HFFc6 (cell line): ENCODE measurements around the gene RASSF4. TPM values are rescaled to one million over a fixed set of nuclear protein-coding genes. Genes with fewer than 3 reads are reported as not detected.

Source experiments
- DNase-seq: peaks from one replicate; pipeline ENCODE4 v3.0.0-alpha.2; 2018
- H3K27ac Mint-ChIP-seq: 2 replicates; pipeline ENCODE4 v1.8.0; 2020; ENCODE audit warnings: mild to moderate bottlenecking, mixed read lengths
- H3K27me3 Mint-ChIP-seq: 2 replicates; pipeline ENCODE4 v1.8.0; 2021; ENCODE audit warnings: mild to moderate bottlenecking, moderate library complexity, mixed read lengths; ENCODE audit not compliant: insufficient read depth
- H3K36me3 Mint-ChIP-seq: 2 replicates; pipeline ENCODE4 v1.8.0; 2021; ENCODE audit warnings: low read depth, mixed read lengths
- H3K4me1 Mint-ChIP-seq: 2 replicates; pipeline ENCODE4 v1.8.0; 2020; ENCODE audit warnings: low read depth, mixed read lengths
- H3K4me3 Mint-ChIP-seq: 2 replicates; pipeline ENCODE4 v1.8.0; 2020; ENCODE audit warnings: mild to moderate bottlenecking, moderate library complexity, mixed read lengths
- H3K9me3 Mint-ChIP-seq: 2 replicates; pipeline ENCODE4 v1.8.0; 2020; ENCODE audit warnings: mild to moderate bottlenecking, mixed read lengths
- CTCF ChIP-seq: fragments of 200-600 bp; sonication (generic); IDR thresholded peaks from 2 replicates; pipeline ENCODE4 v1.5.0; 2021; ENCODE audit warnings: antibody characterized with exemption, mild to moderate bottlenecking
- total RNA-seq, 6 experiments: library from RNA; stranded (reverse); fragmentation: NEBNext Ultra II Directional; extraction: Animal tissue kit (Norgen Biotek cat#: 25700); gene quantifications; 2 replicates in 1 of 6; 3 replicates in 5 of 6; pipeline ENCODE4 v1.2.3, GENCODE V29; 2021

The RASSF4 gene
- total RNA-seq, 6 experiments from 2014 or later, result 1.1 to 3.8 (median 2.9) TPM

GRCh38 chr10:44924261-44925040, 35.2 kb upstream of the RASSF4 start:
- DNase-seq, result no peak
- Mint-ChIP-seq H3K9me3 (no peaks in the 10 kb centered on the region), H3K27ac (no peak overlapping the region), H3K27me3 (peaks cover 24% of the 10 kb centered on the region), H3K4me3 (no peak overlapping the region), H3K36me3 (no peaks in the 10 kb centered on the region), H3K4me1 (no peaks in the 10 kb centered on the region)
- no peak for TF ChIP-seq CTCF

DNA sequence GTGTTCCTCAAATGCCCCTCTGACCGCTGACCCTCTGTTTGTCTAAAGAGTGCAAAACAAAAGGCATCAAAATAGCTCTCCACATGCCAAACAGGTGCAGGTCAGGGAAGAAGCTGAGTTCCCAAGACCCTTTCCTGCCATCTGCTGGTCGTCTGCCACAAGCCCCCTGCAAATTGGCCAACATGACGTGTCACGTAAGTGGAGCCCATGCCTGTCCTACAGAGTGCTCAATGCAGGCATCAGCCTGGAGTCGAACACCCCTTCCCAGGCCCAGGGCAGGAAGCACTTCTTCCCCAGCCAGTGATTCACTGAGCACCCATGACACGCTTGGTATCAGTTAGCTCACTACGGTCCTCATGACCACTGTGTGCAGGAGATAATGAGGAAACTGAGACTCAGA, 34.4 kb upstream of the RASSF4 start:
- no peak for DNase-seq
- no peaks in the 10 kb centered on the region for H3K36me3 Mint-ChIP-seq
- H3K4me3 Mint-ChIP-seq, result no peak overlapping the region
- H3K27ac Mint-ChIP-seq, result no peak overlapping the region
- no peaks in the 10 kb centered on the region for H3K9me3 Mint-ChIP-seq
- TF ChIP-seq CTCF, result peak; percentile 31; the same call in 1 of the 2 replicates
- H3K27me3 Mint-ChIP-seq, result peaks cover 21% of the 10 kb centered on the region
- no peaks in the 10 kb centered on the region for H3K4me1 Mint-ChIP-seq

GRCh38 chr10:44925811-44926750, 33.5 kb upstream of the RASSF4 start:
- TF ChIP-seq CTCF, result no peak
- no peaks in the 10 kb centered on the region for H3K9me3 Mint-ChIP-seq
- H3K27ac Mint-ChIP-seq, result no peak overlapping the region
- no peak overlapping the region for H3K4me3 Mint-ChIP-seq
- no peaks in the 10 kb centered on the region for H3K4me1 Mint-ChIP-seq
- H3K27me3 Mint-ChIP-seq, result peaks cover 18% of the 10 kb centered on the region
- DNase-seq, result no peak
- H3K36me3 Mint-ChIP-seq, result no peaks in the 10 kb centered on the region

DNA sequence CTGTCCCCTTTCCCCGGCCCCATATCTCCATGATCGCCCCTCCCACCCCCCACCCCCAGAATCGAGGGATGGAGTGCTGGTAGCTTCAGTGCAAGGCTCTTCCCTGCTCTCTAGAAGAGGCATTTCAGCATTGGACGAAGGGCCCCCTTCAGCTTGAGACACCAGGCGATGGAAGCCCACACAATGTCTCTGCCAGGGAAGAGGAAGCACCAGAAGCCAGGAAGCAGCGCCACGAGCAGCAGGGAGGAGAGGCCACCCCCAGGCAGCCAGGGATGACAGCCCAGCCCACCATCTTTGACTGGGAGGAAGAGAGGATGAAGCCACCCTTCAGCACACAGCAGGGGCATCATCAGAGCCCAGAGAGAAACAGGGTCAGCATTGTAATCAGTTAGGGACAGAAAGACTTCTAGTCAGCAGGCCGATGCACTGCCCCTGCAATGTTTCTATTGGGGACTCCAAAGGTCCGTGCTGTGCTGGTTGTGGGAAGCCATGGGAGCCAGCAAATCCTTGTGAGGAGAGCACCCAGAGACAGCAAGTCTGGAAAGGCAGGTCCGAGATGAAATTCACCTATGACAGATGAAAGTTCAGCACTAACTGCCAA, 32.8 kb upstream of the RASSF4 start:
- Mint-ChIP-seq H3K4me1 (no peaks in the 10 kb centered on the region), H3K4me3 (no peak overlapping the region), H3K27me3 (peaks cover 17% of the 10 kb centered on the region), H3K36me3 (no peaks in the 10 kb centered on the region), H3K27ac (no peak overlapping the region), H3K9me3 (no peaks in the 10 kb centered on the region)
- no peak for DNase-seq
- no peak for TF ChIP-seq CTCF

DNA sequence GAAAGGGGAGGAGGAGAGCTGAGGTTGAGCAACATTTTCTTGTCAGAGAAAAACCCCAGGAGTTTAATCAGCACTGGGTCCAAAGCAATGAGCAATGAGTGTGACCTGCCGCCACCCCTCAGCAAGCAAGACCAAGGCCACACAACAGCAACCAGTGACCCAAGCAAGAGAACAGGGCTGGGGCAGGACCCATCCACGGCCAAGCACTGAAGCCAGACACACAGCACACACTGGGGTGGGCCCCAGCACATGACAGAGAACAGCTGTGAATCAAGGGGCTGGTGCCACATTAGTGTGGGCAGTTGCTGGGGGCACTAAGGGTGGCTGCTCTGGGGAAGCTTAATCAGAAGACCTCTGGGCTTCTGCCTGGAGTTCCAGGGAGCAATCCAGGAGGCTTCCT, 32.2 kb upstream of the RASSF4 start:
- DNase-seq, result peak; percentile 6
- no peaks in the 10 kb centered on the region for H3K9me3 Mint-ChIP-seq
- TF ChIP-seq CTCF, result no peak
- H3K27ac Mint-ChIP-seq, result no peak overlapping the region
- H3K4me3 Mint-ChIP-seq, result no peak overlapping the region
- H3K4me1 Mint-ChIP-seq, result no peaks in the 10 kb centered on the region
- H3K36me3 Mint-ChIP-seq, result no peaks in the 10 kb centered on the region
- peaks cover 17% of the 10 kb centered on the region for H3K27me3 Mint-ChIP-seq
